ENCODE results near the gene RANBP1. TPM values are rescaled to one million over a fixed set of nuclear protein-coding genes. Genes with fewer than 3 reads are reported as not detected.

Gene RANBP1
- total RNA-seq, 1 experiment from 2014 or later = 443 TPM

DNA sequence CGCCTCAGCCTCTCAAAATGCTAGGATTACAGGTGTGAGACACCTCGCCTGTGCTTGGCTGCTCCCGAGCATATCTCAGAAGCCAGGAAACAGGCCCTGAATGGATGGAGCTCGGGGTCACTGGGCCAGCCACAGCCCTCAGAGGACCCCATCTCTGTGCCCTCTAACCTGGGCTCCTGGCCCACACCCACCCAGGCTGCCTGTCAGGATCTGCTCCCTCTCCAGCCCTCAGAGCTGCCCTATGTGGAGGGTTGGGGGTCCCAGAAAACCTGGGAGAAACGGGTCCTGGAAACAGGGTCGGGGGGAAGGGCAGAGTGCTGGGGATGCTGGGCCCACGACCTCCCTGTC, 40.1 kb downstream of the RANBP1 start (continued):
- TF ChIP-seq, protein P1, sequence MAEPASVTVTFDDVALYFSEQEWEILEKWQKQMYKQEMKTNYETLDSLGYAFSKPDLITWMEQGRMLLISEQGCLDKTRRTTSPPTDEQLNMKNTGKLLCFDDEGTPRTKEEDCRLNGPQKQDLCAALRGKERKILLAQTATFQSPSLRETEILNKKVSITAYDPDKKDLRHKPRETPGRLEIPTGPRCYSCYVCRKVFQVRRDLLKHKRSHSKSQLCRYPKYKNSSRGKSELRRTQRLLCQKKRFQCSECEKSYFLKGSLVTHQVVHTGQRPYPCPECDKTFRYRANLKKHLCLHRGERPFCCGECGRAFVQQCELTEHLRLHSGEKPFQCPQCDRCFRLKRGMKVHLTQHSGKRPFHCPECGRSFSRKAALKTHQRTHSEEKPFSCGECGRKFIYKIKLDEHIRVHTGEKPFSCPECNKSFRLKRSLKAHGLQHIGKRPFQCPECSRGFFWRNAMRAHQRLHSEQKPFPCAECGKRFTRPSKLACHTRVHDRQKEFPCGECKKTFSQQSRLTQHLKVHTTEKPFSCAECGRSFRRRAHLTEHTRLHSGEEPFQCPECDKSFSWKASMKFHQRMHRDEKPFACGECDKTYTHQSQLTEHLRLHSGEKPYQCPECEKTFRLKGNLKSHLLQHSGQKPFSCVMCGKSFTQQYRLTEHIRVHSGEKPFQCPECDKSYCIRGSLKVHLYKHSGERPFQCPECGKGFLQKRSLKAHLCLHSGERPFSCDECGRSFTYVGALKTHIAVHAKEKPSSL (CRISPR knock-in tag; conservative IDR thresholded peaks at IDR 0.05) = no peak
- TF ChIP-seq CBFB (CRISPR knock-in tag; IDR thresholded peaks at IDR 0.05; ENCODE audit: low read depth) (no peak), NFYB (CRISPR knock-in tag; conservative IDR thresholded peaks at IDR 0.05; ENCODE audit: low read depth) (no peak), MYBL2 (CRISPR knock-in tag; IDR thresholded peaks at IDR 0.05) (no peak), ZBTB21 (CRISPR knock-in tag; IDR thresholded peaks at IDR 0.05; ENCODE audit: borderline replicate concordance) (no peak), NR1H2 (CRISPR knock-in tag; IDR thresholded peaks at IDR 0.05) (no peak), CREM (CRISPR knock-in tag; IDR thresholded peaks at IDR 0.05) (no peak)
- TF ChIP-seq, protein P2, sequence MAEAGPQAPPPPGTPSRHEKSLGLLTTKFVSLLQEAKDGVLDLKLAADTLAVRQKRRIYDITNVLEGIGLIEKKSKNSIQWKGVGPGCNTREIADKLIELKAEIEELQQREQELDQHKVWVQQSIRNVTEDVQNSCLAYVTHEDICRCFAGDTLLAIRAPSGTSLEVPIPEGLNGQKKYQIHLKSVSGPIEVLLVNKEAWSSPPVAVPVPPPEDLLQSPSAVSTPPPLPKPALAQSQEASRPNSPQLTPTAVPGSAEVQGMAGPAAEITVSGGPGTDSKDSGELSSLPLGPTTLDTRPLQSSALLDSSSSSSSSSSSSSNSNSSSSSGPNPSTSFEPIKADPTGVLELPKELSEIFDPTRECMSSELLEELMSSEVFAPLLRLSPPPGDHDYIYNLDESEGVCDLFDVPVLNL (CRISPR knock-in tag; IDR thresholded peaks at IDR 0.05; ENCODE audit: borderline replicate concordance, low read depth) = no peak

DNA sequence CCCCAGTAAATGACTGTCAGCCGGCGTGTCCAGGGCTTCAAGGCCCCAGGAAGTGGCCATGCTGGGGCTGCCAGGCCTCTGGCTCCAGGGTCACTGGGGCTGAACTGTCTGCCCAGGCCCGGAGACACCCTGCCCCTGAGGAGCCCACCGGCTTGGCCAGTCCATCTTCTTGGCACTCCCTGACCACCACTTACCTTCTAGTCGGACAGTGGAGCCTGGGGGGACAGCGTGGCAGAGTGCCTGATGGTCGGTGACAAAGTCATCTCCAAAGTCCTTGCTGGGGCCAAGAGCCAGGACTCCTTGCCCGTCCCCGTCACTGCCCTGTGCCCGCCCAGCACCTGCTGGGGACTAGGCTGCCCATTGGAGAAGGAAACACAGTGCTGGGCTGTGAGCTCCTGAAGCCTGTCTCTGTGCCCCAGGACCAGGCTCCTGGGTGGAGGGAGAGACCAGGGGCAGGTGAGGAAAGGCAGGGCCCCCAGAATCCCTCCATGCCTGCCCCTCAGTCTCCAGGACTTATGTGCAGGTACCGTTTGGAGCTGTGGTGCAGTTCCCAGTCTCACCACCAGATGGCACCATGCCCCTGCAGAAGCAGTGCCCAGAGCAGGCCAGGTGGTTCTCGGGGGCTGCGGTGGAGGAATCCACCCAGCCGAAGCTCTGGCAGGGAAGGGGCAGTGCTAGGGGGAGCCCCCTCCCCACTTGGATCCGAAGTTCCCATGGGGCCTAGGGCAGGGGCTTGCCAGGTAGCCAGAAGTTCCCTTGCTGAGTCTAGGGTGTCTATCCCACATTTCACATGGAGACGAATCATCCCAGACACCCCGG, 40.9 kb downstream of the RANBP1 start:
- ATAC-seq = peak; percentile 64
- Mint-ChIP-seq H3K36me3 (no peaks in the 10 kb centered on the region), H3K9me3 (no peaks in the 10 kb centered on the region), H3K27me3 (ENCODE audit: low read depth) (no peaks in the 10 kb centered on the region), H3K27ac (no peak overlapping the region), H3K4me3 (no peak overlapping the region), H3K4me1 (peaks cover 7% of the 10 kb centered on the region)
- DNase-seq (ENCODE audit: low spot score) = peak; percentile 97
- ChIA-PET CTCF (interaction anchor here (0.6 to 3.2 kb wide), 52 partner anchors 9 to 1548 kb away, joined by 3 to 69 read pairs (median 5); partner anchors contain the start of genes DGCR6L and TRMT2A), POLR2A (interaction anchor here (0.6 to 1.5 kb wide), 2 partner anchors 82 to 376 kb away, joined by 3 to 4 read pairs; no protein-coding TSS in a partner anchor)
- TF ChIP-seq, protein P3, sequence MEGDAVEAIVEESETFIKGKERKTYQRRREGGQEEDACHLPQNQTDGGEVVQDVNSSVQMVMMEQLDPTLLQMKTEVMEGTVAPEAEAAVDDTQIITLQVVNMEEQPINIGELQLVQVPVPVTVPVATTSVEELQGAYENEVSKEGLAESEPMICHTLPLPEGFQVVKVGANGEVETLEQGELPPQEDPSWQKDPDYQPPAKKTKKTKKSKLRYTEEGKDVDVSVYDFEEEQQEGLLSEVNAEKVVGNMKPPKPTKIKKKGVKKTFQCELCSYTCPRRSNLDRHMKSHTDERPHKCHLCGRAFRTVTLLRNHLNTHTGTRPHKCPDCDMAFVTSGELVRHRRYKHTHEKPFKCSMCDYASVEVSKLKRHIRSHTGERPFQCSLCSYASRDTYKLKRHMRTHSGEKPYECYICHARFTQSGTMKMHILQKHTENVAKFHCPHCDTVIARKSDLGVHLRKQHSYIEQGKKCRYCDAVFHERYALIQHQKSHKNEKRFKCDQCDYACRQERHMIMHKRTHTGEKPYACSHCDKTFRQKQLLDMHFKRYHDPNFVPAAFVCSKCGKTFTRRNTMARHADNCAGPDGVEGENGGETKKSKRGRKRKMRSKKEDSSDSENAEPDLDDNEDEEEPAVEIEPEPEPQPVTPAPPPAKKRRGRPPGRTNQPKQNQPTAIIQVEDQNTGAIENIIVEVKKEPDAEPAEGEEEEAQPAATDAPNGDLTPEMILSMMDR (IDR thresholded peaks at IDR 0.05) = peak; percentile 100
- TF ChIP-seq ZNF232 (CRISPR knock-in tag; IDR thresholded peaks at IDR 0.05) = no peak
- TF ChIP-seq, protein P4, sequence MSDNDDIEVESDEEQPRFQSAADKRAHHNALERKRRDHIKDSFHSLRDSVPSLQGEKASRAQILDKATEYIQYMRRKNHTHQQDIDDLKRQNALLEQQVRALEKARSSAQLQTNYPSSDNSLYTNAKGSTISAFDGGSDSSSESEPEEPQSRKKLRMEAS (CRISPR knock-in tag; IDR thresholded peaks at IDR 0.05) = 0 out of 2 replicates have a peak, but pooled peaks have one; percentile 49
- peak; percentile 52 for TF ChIP-seq SP1 (CRISPR knock-in tag; conservative IDR thresholded peaks at IDR 0.05)
- 0 out of 2 replicates have a peak, but pooled peaks have one; percentile 30 for TF ChIP-seq TEAD1 (CRISPR knock-in tag; IDR thresholded peaks at IDR 0.05)

DNA sequence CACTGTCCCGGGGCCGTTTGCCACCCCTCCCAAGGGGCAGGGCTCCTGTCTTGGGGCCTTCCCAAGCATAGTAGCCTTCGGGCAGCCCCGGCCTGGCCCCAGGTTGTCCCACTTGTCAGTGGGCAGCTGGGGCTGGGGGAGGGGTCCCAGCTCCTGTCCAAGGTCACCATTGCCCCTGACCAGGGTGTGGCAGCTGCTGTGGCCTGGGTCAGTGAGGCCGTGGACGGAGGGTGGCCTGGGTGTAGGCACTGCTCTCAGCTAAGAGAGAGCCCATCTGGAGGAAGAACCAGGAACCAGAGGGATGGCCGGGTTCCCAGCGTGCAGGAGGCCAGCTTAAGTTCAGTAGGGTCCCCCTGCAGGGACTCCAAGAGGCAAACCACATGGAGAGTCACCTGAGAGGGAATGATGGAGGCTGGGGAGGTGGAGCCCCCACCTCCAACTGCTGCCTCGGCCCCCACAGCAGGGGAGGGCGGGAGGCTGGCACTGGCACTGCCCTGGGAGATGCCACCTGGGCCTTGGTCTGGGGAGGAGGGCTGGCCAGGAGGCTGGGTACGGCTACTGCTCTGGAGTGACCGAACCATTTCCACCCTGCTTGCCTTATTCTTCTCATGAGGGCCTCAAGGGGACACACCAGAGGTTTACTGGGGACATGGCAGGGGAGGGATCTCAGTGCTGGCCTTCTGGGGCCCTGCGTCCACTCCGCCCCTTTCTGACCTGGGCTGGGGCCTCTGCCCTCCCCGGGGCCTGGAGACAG, 41.7 kb downstream of the RANBP1 start:
- Mint-ChIP-seq H3K36me3 (no peaks in the 10 kb centered on the region), H3K27ac (no peak overlapping the region), H3K4me3 (no peak overlapping the region), H3K9me3 (no peaks in the 10 kb centered on the region), H3K27me3 (ENCODE audit: low read depth) (no peaks in the 10 kb centered on the region), H3K4me1 (peaks cover 7% of the 10 kb centered on the region)
- ATAC-seq = peak; percentile 6
- CTCF ChIA-PET = interaction anchor here (0.6 to 3.2 kb wide), 53 partner anchors 10 to 1547 kb away, joined by 3 to 69 read pairs (median 5); partner anchors contain the start of genes DGCR6L and TRMT2A
- TF ChIP-seq, protein P4 (CRISPR knock-in tag; IDR thresholded peaks at IDR 0.05) = 0 out of 2 replicates have a peak, but pooled peaks have one; percentile 8
- TF ChIP-seq, protein P5, sequence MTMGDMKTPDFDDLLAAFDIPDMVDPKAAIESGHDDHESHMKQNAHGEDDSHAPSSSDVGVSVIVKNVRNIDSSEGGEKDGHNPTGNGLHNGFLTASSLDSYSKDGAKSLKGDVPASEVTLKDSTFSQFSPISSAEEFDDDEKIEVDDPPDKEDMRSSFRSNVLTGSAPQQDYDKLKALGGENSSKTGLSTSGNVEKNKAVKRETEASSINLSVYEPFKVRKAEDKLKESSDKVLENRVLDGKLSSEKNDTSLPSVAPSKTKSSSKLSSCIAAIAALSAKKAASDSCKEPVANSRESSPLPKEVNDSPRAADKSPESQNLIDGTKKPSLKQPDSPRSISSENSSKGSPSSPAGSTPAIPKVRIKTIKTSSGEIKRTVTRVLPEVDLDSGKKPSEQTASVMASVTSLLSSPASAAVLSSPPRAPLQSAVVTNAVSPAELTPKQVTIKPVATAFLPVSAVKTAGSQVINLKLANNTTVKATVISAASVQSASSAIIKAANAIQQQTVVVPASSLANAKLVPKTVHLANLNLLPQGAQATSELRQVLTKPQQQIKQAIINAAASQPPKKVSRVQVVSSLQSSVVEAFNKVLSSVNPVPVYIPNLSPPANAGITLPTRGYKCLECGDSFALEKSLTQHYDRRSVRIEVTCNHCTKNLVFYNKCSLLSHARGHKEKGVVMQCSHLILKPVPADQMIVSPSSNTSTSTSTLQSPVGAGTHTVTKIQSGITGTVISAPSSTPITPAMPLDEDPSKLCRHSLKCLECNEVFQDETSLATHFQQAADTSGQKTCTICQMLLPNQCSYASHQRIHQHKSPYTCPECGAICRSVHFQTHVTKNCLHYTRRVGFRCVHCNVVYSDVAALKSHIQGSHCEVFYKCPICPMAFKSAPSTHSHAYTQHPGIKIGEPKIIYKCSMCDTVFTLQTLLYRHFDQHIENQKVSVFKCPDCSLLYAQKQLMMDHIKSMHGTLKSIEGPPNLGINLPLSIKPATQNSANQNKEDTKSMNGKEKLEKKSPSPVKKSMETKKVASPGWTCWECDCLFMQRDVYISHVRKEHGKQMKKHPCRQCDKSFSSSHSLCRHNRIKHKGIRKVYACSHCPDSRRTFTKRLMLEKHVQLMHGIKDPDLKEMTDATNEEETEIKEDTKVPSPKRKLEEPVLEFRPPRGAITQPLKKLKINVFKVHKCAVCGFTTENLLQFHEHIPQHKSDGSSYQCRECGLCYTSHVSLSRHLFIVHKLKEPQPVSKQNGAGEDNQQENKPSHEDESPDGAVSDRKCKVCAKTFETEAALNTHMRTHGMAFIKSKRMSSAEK (CRISPR knock-in tag; IDR thresholded peaks at IDR 0.05; ENCODE audit: borderline replicate concordance) = no peak
- no peak for TF ChIP-seq JUN (CRISPR knock-in tag; IDR thresholded peaks at IDR 0.05)
- no peak for DNase-seq (ENCODE audit: low spot score)
- POLR2A ChIA-PET = interaction anchor here (0.6 to 1.5 kb wide), 2 partner anchors 81 to 377 kb away, joined by 3 to 4 read pairs; no protein-coding TSS in a partner anchor
